Fibroblast of skin of abdomen (primary cell): ENCODE results near the gene ANKRD6. TPM values are rescaled to one million over a fixed set of nuclear protein-coding genes. Genes with fewer than 3 reads are reported as not detected.
A peak's percentile ranks its signal among the peaks of the same experiment; 100 is the strongest.
"Not testable (repeated sequence)": the region's sequence is repeated elsewhere in the genome, so short reads cannot be mapped to it uniquely, and the experiment has no call there.

Experiments
- DNase-seq: peaks from one replicate; pipeline ENCODE4 v3.0.0-alpha.2; 2013
- polyA plus RNA-seq, 2 experiments: library from polyadenylated mRNA; unstranded; fragments of 120-200 nt; gene quantifications; one replicate each; pipeline ENCODE4 v1.2.1, GENCODE V29; 2013; ENCODE audit not compliant: insufficient read length in 2 of 2

The ANKRD6 gene
- polyA plus RNA-seq (2013, experiment 1 of 2; ENCODE audit: insufficient read length): 2.9 TPM
- polyA plus RNA-seq (2013, experiment 2 of 2; ENCODE audit: insufficient read length): 3.4 TPM

DNA sequence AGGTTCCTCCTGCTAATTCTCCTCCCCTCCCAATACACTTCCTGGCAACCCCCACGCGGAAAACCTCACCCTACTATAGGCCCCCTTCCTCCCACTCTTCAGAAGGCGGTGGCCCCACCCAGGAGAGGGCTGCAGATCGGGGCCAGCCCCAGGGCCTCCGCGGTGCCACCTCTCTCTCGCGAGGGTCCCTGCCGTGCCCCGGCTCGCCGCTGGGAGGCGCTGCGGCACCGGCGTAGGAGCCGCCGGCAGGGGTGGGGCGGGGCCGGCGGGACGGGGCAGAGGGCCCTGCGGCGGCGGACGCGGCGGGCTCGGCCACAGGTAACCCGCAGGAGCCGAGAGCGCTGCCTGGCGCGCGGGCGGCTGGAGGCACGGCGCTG is at the start of gene ANKRD6:
Gene ANKRD6, plus strand, starts transcription at position 278 of the 377 bp plus-strand sequence. CDS start 133,825 bp downstream, outside the sequence.
- peak; percentile 40 for DNase-seq

DNA sequence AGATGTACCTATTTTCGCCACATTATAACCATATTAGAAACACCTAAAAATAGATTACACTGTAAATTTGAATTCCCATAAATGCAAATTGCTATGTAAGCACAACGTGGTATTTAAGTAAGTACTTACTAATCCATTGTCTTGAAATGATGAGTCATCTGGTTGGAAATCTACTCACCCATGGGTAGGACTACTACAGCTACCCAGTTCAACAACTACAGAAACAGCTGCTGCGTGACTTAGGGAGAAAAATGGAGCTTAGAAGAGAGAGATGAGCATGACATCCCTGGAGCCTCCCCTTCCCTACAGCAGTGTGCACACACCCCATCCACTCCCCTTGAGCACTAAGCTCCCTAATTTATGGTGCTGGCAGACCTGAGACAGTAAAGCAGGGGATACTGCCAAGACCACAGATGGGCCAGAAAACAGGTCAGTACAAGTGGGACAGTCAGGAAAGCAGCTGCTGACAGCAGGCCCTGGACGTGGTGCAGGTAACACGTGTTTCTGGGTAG is 47.7 kb upstream of the ANKRD6 start:
- peak; percentile 16 for DNase-seq

DNA sequence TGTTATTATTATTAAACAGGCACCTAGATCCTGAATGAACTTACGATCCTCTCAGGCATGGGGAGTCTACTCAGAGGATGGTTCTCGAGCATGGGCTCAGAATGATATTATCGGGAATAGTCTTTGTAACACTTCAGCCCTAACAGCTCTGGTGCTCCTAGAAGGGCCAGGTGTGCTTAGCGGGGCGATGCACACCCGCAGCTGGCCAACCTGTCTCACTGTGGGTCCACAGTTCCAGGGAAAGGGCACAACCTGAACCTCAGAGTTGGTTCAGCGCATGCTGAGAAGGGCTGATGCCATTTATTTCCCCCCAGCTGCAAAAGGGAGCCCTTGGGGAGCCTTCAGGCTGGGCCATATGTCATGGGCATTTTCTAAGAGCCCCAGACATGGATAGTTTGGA is 47.1 kb upstream of the ANKRD6 start:
- no peak for DNase-seq

DNA sequence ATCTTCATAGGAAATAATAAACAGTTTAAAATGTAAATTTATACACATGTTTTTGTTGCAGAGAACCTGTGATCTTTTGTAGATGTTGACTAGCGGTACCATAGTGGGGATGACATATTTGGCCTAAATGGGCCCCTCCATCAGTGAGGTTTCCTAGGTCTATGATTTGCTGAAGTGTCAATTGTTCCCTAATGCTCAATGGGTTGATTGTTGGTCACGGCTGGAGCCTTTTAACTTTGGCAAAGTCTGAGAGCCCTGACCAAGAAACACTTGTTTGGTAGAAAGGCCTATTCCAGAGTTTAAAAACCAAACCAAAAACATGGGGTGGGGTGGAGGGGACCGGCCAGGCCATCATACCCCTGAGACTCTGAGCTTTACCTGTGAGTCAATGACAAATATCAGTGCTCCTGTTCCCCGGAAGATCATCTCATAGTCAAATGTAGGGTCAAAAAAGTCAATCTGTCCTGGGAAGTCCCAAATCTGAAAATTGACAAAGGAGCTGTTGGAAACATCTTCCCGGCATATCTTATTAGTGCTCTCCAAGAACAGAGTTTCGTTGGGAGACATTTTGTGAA is 45.9 kb upstream of the ANKRD6 start:
- no peak for DNase-seq

DNA sequence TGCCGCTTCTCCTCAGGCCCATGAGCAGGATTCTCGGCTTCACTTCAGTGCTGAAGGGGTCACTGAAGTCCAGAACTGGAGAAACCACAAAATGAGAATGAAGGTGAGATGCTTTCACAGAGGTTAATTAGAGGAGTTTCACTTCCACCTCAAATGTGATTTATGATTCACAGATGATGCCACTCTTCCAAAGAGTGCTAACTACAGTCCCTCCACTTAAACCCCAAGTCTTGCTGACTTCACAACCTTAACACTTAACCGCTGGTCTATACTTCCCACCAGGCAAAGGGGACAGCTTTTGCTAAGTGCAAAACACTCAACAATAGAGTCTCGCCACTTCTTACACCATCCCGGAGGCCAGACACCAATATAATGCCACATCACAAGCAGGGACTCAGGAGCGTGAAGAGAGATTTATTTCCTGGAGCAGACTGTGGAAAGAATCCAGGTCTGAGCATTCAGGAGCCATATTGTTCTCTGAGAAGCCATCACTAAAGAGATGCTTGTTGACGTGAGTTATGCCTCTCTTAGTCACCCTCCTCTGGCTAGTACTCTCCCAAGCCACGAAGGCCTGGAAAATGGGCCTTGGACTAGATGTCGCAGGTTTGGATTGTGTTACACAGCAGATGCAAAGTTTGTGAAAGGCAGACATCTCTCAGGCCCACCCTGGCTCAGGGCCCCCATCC is 45.3 kb upstream of the ANKRD6 start:
- peak; percentile 24 for DNase-seq

DNA sequence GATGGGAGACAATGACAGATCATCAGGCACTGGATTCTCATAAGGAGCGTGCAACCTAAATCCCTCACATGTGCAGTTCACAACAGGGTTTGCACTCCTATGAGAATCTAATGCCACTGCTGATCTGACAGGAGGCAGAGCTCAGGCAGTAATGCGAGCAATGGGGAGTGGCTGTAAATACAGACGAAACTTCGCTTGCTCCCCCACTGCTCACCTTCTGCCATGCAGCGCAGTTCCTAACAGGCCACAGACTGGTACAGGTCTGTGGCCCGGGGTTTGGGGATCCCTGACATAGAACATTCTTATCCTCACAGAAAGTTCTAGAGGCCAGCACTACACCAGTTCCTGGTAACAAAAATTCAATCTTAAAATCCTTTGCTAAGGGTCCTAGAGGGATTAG is 44.1 kb upstream of the ANKRD6 start:
- DNase-seq: no peak

DNA sequence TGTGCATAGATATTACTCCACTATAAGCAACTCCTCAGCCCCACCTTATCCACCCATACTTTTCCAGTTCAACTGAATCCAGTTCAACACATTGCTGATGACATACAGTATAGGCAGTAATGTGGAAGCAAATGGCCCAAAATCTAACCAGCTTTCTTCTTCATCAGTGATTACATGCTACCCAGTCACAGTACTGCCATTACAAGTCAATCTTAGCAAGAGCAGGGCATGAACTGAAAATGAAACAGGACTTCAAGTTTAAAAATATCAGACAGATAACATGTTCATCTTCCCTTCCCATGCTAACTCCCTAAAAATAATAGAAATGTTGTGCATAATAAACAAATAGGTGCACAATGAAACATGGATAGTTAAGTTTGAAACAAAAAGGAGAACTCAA is 40.1 kb upstream of the ANKRD6 start:
- no peak for DNase-seq

DNA sequence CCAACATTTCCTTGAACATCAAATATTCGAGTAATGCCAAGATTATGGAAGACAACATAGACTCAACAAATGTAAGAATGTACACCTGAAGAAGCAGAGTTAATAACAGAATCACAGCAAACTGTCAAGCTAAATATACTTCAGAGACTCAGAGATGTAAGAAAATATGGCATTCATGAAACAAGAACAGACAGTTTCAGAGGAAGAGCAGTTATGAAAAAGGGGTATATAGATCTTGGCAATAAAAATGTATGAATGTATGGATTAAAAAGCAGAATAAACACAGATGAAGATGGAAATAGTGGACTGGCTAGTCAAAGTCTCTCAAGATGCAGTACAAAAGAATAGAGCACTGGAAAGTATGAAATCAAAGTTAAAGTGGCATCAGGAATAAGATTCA is 39.3 kb upstream of the ANKRD6 start:
- DNase-seq: no peak

DNA sequence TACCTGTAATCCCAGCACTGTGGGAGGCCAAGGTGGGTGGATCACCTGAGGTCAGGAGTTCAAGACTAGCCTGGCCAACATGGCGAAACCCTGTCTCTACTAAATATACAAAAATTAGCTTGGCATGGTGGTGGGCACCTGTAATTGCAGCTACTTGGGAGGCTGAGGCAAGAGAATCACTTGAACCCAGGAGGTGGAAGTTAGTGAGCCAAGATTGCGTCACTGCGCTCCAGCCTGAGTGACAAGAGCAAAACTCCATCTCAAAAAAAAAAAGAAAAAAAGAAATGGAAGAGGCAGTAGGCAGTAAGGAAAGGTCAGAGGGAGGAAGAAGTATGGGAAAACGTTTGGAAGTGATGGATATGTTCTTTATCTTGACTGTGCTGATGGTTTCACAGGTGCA is 35.1 kb upstream of the ANKRD6 start:
- DNase-seq: not testable (repeated sequence)

DNA sequence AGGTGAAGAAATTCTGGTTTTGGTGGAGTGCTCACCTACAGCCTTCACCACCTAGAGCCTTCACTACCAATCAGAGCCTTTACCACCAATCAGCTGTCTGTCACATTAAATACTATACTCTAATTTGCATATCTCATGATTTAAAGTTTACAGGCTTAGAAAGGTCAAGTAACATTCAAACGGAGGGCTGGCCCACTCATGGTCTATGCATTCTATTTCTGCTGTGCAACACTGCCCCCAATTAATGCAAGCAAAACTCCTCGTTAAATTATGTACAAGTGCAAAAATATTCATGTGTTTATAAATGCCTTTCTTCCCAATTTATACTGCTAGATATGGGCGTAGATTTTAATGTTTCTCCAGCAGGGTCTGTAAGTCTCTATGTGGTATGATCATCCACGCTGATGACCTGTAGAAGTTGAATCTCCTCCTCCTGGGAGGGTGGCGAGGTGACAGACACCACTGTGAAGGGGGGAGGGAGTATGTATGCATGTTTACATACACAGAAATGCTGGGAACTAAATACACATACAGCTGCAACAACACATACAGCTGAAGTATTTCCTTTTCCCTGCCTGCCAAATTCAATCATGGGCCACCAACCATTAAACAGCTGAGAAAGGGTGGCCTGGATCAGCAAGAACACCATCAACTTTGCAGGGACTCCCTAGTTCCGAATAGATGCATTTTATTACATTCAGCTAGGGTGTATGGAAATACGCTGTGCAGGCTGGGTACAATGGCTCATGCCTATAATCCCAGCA is 34.0 kb upstream of the ANKRD6 start:
- DNase-seq: no peak

DNA sequence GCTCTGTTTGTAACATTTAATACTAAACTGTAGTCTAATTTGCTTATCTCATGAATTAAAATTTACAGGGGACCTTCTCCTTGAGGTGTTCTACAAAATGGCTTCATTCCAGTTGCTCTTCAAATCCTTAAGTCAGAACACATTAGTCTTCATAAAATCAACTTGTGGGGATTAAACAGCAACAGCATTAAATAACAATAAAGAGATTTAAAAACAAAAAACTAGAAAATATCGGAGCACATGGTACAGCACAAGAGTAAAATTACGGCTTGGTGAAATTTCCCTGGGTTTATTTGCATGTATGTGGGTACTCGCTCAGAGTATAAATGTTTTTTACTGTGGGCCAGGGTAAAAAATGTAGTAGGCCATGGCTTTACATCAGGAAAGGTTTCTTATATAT is 32.9 kb upstream of the ANKRD6 start:
- DNase-seq: no peak

DNA sequence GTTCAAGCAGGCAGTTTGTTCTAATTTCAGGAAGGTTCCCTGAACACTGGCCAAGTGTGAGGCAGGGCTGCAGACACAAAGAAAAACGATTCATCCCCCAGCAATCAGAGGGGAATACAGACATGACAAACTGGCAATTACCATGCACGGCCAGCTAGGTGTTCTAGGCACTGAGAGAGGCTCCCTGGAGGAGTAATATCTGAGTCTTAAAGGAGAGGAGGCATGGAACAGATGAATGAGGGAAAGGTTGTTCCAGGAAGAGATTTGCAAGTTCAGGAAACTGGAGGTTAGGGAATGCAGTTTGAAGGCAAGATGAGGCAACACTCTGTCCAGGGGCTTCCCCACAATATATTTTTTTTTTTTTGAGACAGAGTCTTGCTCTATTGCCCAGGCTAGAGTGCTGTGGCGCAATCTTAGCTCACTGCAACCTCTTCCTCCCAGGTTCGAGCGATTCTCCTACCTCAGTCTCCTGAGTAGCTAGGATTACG is 32.0 kb upstream of the ANKRD6 start:
- DNase-seq: no peak

DNA sequence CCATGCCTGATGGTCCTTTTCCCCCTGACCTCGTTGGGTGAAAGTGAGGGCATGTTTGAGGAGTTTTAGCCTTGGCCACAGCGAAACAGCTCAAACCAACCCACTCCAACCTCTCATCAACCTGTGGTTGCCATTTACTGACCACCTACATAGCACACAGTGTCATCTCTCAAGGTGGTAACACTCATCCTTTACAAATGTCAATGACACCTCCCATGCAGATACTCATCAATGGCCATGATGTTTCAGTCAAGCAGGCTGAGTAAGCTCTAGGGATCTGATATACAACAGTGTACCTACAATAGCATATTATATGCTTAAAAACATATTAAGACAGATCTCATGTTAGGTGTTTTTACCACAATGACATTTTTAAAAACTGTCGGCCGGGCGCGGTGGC is 30.2 kb upstream of the ANKRD6 start:
- no peak for DNase-seq

DNA sequence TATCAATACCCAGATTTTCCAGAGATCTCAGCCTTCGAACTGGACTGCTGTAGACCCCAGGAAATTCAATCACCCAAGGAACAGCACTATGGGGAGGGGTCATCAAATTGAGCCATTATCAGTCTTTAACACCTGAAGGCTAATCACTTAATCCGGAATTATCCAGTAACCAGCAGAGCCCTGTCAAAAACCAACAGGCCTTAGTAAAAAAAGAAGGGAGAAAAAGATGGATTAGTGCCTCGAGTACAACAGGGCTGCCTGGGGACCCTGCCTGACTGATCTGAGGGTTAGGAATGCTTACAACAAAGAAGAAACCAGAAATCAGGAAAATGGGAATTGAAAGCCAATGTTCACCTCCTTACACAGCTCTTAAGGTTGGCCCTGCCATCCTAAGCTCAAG is 28.4 kb upstream of the ANKRD6 start:
- no peak for DNase-seq

DNA sequence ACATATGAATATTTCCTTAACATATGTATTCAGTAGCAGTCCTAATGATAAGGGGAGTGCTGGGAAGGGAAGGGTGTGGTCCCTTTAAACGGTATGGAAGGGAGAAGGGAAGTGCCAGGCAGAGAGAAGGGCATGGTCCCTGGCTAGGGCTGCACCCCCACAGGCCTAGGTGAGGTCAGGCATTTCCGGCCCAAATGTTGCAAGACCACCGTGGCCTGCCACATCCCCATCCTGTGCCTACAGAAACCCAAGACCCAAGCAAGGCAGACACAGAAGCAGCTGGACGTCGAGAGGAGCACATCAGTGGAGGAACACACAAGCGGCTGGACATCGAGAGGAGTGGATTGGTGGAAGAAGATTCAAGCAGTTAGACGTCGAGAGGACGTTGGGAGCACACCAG is 26.8 kb upstream of the ANKRD6 start:
- DNase-seq: no peak

DNA sequence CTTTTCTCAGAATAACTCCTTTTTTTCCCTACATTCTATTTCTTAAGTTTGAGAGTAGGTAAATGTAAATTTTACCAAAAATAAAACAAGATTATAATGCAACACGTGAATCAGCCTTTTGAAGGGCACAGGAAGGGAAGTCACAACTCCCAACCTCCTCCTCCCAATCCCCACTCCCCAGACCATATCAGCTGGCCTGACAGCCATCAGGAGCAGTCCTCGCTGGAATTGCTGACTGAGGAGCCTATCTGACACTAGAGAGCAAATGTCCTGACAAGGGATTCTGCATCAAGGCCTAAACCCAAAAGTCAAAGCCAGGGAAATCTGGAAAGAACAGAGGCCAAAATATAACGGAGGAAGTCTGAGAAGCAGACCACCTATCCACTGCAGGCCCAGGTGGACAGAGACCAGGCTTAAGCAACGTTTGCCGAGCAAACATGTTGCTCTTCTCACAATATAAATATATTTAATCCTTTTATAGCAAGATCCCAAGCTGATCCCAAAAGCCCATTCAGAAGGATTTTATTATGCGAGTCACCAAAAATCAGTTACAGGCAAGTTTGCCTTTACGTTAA is 23.4 kb upstream of the ANKRD6 start:
- no peak for DNase-seq

DNA sequence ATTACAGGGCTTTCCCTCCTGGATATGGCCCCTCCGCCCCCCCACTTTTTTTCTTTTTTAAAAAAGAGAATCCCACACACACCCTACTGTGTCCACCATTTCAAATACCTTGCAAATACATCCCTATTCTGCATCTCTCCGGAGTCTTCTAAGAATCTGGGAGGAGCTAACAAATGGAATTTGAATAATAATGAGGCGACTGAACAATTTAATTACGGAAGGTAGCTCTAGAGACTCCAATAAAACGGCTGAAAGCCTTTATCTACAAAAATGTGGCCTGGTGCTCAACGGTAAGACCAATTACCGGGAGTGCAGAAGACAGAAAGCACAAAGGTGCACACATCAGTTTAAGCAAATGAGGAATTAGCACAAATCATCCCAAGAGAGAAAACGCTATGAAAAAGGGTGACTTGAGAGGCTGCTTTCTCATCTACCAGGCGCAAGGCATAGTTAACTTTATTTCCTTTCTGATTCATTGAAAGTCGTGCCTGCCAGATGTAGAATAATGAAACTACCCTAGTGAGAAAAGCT is 22.7 kb upstream of the ANKRD6 start:
- no peak for DNase-seq

DNA sequence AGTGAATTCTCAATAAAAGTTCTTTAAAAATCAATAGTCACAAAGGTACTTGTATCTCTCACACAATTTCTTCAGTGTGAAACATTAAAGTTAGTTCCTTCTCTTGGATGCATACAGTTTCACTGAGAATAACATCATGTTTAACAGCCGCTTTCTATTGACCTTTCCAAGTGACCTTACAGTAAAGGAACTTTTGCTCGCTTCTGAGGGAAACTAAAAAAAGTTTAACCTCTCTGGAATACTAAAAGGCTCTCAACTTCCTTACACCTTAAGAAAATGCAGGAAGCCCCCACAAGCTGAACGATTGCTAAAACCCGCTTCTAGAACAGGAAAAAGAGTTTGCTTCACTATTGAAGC is 22.2 kb upstream of the ANKRD6 start:
- DNase-seq: no peak

DNA sequence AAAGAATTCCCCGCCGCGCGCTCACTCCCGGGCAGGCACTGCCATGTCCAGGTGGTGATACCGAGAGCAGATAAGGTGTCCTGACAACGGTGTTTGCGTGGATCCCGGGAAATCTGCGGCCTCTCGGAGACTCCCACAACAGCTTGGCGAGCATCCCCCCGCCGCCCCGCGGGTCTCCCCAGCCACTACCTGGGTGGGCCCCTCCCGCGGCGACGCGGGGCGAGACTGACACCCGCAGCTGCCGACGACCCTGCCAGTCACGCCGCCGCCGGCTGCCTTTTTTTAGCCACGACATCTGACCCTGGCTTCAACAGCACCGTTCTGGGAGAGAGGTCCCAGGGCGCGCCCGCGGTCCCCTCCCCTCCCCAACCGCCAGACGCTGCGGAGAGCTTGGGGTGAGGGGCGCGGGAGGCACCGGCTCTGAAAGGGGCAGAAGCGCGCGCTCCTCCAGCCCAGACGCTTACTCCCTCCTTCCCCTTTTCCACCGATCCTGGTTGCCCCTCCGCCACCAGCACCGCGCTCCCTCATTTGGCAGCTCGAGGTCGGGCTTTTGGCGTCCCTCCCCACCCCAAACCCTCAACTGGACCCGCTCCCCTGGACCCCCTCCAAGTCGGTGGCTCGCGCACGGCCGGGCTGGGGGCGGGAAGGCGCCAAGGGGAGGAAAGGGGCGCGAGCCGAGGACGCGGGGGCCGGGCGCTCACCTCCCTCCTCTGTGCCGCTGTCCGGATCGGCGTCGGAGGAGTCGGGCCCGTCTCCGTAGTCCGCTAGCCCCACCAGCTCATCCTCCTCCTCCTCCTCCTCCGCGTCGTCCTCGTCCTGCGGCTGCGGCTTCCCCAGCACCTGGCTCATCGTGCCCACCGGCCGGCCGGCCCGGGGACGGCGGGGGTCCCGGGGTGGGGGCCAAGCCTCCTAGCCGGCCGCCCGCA is 21.5 kb upstream of the ANKRD6 start:
- DNase-seq: no peak

DNA sequence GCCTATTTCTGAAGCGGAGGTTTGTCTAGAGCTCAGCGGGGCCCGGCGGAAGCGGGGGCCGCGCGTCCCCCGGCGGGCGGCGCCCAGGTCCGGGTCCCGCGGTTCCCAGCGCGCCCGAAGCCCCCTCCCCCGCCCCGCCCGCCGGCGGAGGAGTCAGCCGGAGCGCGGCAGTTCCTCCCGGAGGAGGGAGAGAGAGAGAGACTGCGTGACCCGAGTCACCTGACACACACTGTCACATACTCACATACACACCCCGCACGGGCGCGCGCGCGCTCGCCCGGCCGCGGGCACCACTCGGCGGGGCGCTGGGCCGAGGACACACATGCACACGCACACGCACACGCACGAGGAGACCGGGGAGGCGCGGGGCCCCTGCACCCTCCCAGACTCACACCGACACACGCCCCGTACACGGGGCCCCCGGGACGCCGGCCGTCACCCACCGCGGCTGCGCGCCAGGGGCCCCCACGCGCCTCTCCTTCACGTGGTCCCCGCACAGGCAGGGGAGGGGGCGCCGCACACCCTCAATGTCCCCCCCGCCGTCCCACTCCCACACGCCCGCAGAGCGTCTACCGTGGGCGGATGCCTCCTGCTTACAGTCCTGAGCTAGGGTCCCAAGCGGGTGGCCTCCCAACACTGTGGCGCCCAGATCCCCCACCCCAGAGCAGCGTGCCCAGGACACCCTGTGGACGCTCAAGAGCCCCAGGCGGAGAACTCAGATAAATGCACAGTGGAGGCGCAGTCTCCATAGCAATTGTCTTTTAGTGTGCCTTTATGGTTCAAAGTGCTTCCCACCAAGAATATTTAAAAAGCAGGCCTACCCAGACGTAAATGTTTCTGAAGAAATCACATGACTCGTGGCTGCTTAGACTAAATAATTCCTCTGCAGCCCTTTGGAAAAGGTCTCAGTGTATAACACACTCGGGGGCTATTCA is 20.6 kb upstream of the ANKRD6 start, which contains the start of gene RRAGD:
Gene RRAGD, minus strand, starts transcription at position 203 of the 935 bp plus-strand sequence. CDS start 280 bp downstream, outside the sequence.
- DNase-seq: no peak
